GM03348 (cell line): ENCODE measurements around the gene SMIM15.
A peak's percentile ranks its signal among the peaks of the same experiment; 100 is the strongest.
"Not testable (repeated sequence)": the region's sequence is repeated elsewhere in the genome, so short reads cannot be mapped to it uniquely, and the experiment has no call there.

Source experiments
- DNase-seq: peaks from one replicate; pipeline ENCODE4 v3.0.0; 2012; ENCODE audit warnings: low spot score

The SMIM15 gene

GRCh38 chr5:61162010-61162831, at the start of gene SMIM15:
Gene SMIM15, minus strand, starts transcription at chr5:61162468. Its CDS starts 2,297 bp downstream, at chr5:61160171.
- DNase-seq: peak; percentile 93

- no peak for DNase-seq
These were observed 45.6 kb upstream of the SMIM15 start for GRCh38 chr5:61207884-61208283.

GRCh38 chr5:61205013-61205412, 42.7 kb upstream of the SMIM15 start:
- no peak for DNase-seq

GRCh38 chr5:61202213-61202612, 39.9 kb upstream of the SMIM15 start:
- peak; percentile 14 for DNase-seq

GRCh38 chr5:61200582-61201155, 38.4 kb upstream of the SMIM15 start:
- DNase-seq: no peak

- no peak for DNase-seq
These were observed 36.3 kb upstream of the SMIM15 start for GRCh38 chr5:61198606-61199005.

- DNase-seq: not testable (repeated sequence)
These were observed 25.6 kb upstream of the SMIM15 start for GRCh38 chr5:61187826-61188225.

- DNase-seq: not testable (repeated sequence)
These were observed 25.1 kb upstream of the SMIM15 start for GRCh38 chr5:61187352-61187751.

GRCh38 chr5:61186634-61187033, 24.4 kb upstream of the SMIM15 start:
- no peak for DNase-seq

GRCh38 chr5:61184708-61185107, 22.4 kb upstream of the SMIM15 start:
- DNase-seq: no peak

GRCh38 chr5:61183538-61183937, 21.3 kb upstream of the SMIM15 start:
- DNase-seq: no peak

- DNase-seq: no peak
These were observed 20.2 kb upstream of the SMIM15 start for GRCh38 chr5:61182449-61182848.

- no peak for DNase-seq
These were observed 18.6 kb upstream of the SMIM15 start for GRCh38 chr5:61180886-61181285.

GRCh38 chr5:61178702-61179101, 16.4 kb upstream of the SMIM15 start:
- DNase-seq: no peak

GRCh38 chr5:61177716-61178115, 15.4 kb upstream of the SMIM15 start:
- no peak for DNase-seq

- DNase-seq: no peak
These were observed 14.8 kb upstream of the SMIM15 start for GRCh38 chr5:61177070-61177469.

- DNase-seq: no peak
These were observed 14.4 kb upstream of the SMIM15 start for GRCh38 chr5:61176631-61177030.

GRCh38 chr5:61171479-61171878, 9.2 kb upstream of the SMIM15 start:
- DNase-seq: no peak

GRCh38 chr5:61168951-61169350, 6.7 kb upstream of the SMIM15 start:
- DNase-seq: no peak

GRCh38 chr5:61167382-61167781, 5.1 kb upstream of the SMIM15 start:
- DNase-seq: peak; percentile 70

GRCh38 chr5:61163905-61164304, 1.6 kb upstream of the SMIM15 start:
- no peak for DNase-seq

- DNase-seq: peak; percentile 7
These were observed 732 bp upstream of the SMIM15 start for GRCh38 chr5:61162832-61163567.

- DNase-seq: no peak
These were observed 1.8 kb downstream of the SMIM15 start for GRCh38 chr5:61160497-61160896.
